HG03060 (cell line): ENCODE data around the gene PARP3.
"Not testable (repeated sequence)": the region's sequence is repeated elsewhere in the genome, so short reads cannot be mapped to it uniquely, and the experiment has no call there.

ENCODE experiments used
- ATAC-seq: cut with Tn5 transposase; IDR thresholded peaks from one replicate; pipeline ENCODE4 v1.9.1; 2021; ENCODE audit warnings: low read depth, moderate number of reproducible peaks; ENCODE audit not compliant: unreplicated experiment

The PARP3 gene

GRCh38 chr3:51982352-51982837, 40.2 kb downstream of the PARP3 start:
- peak; percentile 34 for ATAC-seq

GRCh38 chr3:51982838-51983577, 40.8 kb downstream of the PARP3 start, which contains the start of gene ACY1:
TSS of gene ACY1 (plus strand) at chr3:51983535. CDS start at chr3:51984065, 530 bp downstream.
- peak; percentile 44 for ATAC-seq

DNA sequence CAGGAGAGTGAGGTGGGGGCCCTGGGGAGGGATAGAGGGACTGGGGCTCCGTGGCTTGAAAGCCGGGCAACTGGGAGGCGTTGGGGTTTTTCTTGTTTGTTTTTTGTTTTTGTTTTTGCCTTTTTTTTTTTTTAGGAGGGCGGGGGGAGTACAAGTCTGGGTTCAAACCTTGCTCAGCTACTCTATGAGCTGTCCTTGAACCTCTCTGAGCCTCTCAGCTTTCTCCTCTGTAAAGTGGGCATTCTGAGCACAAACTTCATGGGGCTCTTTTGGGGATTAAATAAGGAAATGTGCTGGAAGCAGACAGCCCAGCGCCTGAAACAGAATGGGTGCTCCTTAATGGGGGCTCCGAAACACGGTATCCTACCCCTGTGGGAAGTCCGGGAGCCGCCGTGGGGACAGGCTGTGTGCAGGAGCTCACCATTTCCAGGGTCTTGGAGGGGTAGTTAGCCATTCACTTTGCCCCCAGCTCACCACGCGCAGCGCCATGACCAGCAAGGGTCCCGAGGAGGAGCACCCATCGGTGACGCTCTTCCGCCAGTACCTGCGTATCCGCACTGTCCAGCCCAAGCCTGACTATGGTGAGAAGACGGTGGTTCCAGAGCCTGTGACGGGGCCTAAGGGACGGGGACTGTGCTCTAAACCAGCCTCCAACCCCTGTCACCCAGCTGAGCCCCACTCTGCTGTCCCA, 41.6 kb downstream of the PARP3 start:
- ATAC-seq: no peak

- no peak for ATAC-seq
These were observed 42.1 kb downstream of the PARP3 start for GRCh38 chr3:51984269-51984647.

DNA sequence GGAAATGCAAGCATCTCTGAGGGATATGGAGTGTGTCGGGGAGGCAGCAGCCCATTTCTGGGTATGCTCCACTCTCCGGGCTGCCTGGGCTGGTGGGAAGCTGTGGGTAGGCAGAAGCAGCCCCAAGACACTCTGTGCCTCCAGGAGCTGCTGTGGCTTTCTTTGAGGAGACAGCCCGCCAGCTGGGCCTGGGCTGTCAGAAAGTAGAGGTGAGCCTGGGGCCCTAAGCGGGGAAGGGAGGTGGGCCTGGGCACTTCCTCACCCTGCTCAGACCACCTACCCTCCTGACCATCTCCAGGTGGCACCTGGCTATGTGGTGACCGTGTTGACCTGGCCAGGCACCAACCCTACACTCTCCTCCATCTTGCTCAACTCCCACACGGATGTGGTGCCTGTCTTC, 42.9 kb downstream of the PARP3 start:
- ATAC-seq: no peak

- no peak for ATAC-seq
These were observed 44.1 kb downstream of the PARP3 start for GRCh38 chr3:51986010-51986947.

DNA sequence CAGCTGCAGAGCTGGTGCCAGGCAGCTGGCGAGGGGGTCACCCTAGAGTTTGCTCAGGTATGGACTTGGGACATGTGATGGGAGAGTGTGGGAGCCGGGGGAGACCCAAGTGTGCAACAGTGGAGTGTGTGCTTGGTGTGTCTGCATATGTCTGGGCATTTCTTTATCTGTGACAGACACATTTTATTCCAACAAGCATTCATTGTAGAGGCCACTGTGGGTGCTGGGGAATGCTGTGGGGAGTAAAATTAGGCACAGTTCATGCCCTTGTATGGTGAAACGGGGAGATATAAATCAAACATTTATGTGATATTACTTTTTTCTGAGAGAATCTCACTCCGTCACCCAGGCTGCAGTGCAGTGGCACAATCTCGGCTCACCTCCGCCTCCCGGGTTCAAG, 45.4 kb downstream of the PARP3 start:
- ATAC-seq: no peak

DNA sequence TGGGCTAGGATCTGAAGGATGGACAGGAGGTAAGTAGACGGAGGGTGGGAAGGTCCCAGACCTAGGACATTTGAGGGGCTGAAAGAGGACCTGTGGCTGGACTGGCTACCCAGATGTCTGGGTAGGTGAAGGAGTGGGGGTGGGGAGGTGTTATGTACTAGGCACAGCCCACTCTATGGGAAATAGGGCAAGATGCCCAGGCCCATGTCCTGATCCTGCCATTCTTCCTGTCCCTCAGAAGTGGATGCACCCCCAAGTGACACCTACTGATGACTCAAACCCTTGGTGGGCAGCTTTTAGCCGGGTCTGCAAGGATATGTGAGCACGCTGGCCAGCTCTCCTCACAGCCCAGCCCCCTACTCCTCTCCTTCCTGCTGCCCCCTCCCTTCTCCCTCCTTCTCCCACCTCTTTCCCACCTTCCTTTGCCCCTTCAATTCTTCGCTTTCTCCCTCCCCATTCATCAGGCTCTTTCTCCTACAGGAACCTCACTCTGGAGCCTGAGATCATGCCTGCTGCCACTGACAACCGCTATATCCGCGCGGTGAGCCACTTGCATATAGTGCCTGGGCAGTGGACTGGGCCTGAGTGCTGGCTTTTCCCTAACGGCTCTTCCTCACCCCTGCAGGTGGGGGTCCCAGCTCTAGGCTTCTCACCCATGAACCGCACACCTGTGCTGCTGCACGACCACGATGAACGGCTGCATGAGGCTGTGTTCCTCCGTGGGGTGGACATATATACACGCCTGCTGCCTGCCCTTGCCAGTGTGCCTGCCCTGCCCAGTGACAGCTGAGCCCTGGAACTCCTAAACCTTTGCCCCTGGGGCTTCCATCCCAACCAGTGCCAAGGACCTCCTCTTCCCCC, 46.4 kb downstream of the PARP3 start:
- no peak for ATAC-seq

DNA sequence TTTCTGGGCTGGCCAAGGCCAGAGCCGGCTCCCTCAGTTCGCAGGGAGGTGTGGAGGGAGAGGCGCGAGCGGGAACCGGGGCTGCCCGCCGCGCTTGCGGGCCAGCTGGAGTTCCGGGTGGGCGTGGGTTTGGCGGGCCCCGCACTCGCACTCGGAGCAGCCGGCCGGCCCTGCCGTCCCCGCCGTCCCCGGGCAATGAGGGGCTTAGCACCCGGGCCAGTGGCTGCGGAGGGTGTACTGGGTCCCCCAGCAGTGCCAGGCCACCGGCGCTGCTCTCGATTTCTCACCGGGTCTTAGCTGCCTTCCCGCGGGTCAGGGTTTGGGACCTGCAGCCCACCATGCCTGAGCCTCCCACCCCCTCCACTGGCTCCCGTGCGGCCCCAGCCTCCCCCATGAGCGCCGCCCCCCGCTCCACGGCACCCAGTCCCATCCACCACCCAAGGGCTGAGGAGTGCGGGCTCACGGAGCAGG, 48.4 kb downstream of the PARP3 start:
- ATAC-seq: not testable (repeated sequence)

DNA sequence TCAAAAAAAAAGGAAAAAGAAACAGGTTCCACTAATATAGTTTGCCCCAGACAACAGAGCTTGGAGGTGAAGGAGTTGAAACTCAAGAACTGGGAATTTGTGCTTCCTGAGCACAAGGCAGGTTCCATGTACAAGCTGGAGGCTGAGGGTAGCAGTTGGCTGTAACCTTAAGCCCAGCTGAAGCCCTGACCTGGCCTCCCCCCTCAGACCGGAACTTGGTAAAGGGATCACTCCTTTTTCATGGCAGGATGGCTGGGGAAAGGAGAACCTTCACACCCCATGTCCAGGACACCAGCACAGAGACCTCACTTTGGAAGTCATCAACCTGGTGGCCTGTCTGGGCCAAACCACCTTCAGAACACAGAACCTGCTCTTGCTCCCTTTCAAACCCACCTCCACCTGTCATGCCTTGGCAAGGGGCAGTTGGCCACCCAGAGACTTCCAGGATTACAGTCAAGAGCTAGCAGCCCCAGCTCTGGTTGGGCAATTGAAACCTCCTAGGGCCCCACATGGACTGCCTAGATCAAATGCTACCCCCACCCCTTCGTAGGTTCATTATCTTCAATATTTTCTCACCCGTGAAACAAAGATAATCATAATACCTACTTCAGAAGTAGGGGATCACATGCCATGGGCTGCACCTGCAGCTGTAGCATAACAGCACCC, 50.0 kb downstream of the PARP3 start:
- ATAC-seq: no peak

- not testable (repeated sequence) for ATAC-seq
These were observed 51.5 kb downstream of the PARP3 start for GRCh38 chr3:51993657-51994056.

- ATAC-seq: no peak
These were observed 52.4 kb downstream of the PARP3 start for GRCh38 chr3:51994530-51994929.

GRCh38 chr3:51995346-51996163, 53.4 kb downstream of the PARP3 start, which contains the start of gene RPL29:
TSS of gene RPL29 (minus strand) at chr3:51995895. CDS start at chr3:51995461, 434 bp downstream.
- ATAC-seq: peak; percentile 84

DNA sequence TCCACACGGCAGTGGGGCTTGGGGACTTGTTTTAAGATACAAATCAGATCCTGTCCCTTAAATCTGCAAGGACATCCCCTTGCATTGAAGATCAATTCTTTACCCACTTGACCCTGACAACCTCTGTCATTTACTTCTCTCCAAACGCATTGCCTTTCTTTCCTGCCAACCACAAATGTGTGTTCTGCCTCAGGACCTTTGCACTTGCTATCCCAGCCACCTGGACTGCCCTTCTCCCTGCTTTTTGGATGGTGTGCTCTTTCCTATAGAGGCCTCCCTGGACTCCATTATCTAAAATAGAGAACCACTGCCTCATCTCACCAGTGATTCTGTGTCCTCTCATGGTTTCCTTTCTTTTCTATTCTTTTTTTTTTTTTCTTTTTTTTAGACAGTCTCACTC, 55.0 kb downstream of the PARP3 start:
- ATAC-seq: no peak

- no peak for ATAC-seq
These were observed 55.9 kb downstream of the PARP3 start for GRCh38 chr3:51997935-51998596.
